ENCODE measurements around the gene PPP2R2B. TPM values are rescaled to one million over a fixed set of nuclear protein-coding genes. Genes with fewer than 3 reads are reported as not detected.
A peak's percentile ranks its signal among the peaks of the same experiment; 100 is the strongest.
"Not testable (repeated sequence)": the region's sequence is repeated elsewhere in the genome, so short reads cannot be mapped to it uniquely, and the experiment has no call there.

Gene PPP2R2B
- total RNA-seq, 1 donor from 2014 or later = 0.12 TPM

DNA sequence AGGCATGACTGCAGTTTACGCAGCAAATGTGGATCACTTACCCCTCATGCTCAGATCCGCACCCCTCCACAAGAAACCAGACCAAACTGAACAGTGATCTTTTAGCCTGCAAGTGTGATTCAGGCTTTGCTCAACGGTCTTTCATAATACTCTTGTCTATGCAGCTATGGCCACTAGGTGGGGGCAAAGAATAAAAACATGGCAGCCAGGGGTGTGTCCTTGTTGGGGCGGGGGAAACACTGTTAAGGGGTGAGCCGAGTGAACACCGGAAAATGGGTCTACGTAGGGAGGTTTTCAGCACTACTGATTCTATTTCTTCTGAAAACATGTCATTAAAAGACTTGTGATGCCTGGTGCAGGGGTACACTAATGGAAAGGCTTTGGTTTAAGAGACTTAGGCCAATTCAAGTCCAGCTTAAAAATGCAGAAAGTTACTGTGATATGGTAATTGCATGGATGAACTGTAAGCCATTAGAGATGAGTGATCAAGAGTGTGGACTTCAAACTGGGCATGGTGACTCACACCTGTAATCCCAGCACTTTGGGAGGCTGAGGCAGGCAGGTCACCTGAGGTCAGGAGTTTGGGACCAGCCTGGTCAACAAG, 312.7 kb downstream of the PPP2R2B start:
- no peak for DNase-seq (ENCODE audit: extremely low read depth, low read depth, low spot score)

DNA sequence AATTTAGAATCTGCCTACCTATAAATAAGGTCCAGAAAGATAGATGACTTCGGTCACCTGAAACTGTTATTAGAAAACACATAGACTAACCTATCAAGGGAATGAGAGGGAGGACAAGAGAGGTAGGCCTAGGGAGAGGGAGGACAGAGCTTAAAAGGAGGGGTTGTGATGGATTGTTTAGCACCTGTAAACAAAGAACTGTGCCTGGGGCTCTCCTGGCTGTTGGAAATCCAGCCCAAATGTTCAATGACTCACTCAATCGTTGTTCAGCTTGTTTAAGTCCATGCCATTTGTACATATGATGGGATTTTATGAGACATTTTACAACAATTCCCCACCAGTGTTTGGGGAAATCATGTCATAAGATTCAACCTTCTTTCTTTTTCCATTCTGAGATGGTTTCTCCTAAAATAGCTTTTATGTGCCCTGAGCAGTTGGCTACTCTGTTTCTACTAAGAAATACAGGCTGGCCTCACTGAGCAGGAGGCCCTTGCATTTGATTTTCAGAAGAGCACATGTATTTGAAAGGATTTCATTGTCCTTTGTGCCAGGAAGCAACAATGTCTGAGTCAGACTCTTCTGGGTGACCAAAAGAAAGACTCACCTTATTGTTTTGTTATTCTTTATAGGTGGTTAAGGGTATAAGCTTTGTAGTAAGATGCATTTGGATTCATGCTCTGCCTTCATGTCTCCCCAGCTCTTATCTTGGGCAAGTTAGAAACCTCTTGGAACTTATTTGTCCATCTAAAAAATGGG, 314.4 kb downstream of the PPP2R2B start:
- no peak for DNase-seq (ENCODE audit: extremely low read depth, low read depth, low spot score)

DNA sequence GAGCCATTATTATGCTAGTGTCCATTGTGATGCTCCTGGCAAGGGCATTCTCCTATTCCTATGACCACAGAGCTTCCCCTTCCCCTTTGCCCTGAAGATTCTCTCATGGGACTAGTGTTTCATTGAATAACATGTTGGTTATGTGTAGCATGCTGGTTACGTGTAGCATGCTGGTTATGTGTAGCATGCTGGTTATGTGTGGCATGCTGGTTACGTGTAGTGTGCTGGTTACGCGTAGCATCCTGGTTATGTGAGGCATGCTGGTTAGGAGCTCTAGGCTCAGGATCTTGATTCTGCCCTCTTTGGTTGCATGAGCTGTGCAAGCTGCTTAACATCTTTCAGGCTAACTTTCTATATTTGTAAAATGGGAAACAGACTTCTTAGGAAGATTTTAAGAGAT, 316.1 kb downstream of the PPP2R2B start:
- no peak for DNase-seq (ENCODE audit: extremely low read depth, low read depth, low spot score)

DNA sequence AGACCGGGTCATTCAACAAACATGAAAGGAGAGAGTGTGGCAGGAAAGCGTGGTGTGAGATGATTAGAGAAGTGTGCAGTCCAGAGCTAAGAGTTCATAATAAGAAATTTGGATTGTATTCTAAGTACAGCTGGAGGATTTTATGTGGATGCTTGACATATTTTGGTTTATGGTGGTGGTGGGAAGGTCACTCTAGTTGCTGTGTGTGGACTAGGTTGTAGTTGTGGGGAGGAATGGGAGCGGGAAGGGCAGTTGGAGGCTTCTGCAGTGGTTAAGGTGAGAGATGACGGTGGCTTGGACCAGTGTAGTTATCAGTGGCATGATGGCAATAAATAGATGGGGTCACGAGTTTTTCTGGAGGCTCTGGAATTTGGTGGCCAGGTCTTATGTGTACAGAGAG, 316.8 kb downstream of the PPP2R2B start:
- DNase-seq (ENCODE audit: extremely low read depth, low read depth, low spot score) = no peak

DNA sequence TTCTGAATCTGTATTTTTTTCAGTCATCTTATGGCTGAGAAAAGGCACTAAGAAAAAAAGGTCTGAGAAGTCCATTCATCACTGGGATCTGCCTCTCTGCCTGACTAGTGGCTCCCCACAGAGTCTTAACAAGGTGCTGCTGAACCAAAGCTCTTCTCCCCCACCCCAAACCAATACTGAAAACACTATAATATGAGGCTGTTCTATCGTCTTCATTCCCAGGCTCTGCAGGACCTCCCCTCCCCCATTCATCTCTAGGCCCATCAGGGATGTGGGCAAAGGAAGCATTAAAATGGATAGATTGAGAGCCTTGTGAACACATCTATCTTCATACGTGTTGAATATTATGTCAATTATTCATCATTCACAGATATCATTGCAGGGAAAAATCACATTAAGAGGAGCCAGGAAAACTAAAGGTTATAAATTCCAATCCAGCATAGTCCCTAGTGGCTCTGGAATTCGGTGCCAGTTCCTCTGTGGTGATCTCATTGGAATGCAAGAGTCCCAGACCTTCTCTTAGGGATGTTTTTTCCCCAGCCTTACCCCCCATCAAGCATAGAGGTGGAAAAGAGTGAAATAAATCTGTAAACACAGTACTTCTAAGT, 318.2 kb downstream of the PPP2R2B start:
- no peak for DNase-seq (ENCODE audit: extremely low read depth, low read depth, low spot score)

DNA sequence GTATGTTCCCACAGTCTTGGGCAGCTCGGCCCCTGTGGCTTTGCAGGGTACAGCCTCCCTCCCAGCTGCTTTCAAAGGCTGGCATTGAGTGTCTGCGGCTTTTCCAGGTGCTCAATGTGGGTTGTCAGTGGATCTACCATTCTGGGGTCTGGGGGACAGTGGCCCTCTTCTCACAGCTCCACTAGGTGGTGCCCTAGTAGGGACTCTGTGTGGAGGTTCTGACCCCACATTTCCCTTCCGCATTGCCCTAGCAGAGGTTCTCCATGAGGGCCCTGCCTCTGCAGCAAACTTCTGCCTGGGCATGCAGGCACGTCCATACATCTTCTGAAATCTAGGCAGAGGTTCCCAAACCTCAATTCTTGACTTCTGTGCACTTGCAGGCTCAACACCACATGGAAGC, 321.7 kb downstream of the PPP2R2B start:
- DNase-seq (ENCODE audit: extremely low read depth, low read depth, low spot score) = not testable (repeated sequence)

DNA sequence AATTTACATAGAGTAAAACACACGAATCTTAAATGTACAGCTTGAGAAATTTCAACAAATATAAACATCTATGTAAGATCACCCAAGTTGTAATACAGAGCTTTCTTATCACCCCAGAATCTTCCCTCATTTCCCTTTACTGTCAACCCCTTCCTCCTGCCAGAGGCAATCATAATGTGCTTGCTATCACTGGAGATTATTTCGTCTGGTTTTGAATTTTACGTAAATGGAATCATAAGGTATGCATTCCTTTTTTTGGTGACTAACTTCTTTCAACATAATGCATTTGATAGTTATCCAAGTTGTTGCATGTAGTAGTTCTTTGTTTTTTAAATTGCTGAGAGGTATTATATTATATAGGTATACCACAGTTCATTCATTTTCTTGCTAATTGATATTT, 325.1 kb downstream of the PPP2R2B start:
- no peak for DNase-seq (ENCODE audit: extremely low read depth, low read depth, low spot score)

DNA sequence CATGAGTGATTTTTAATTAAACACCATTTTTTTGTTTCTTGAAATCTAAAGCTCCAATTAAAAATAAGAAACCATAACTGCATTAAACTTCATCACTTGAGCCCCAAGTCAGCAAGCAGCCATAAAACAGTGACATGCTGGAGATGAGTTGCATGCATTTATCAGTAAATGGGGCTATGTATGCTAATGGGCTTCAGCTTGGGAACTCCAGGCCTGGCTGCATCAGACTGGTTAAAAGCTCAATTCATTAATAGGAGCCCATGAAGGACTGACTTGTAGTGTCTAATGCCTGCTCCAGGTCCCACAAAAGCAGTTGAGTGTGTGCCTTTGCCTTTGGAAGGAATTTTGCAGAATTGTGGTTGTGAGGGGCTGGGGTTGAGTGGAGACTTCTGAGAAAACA, 328.9 kb downstream of the PPP2R2B start:
- DNase-seq (ENCODE audit: extremely low read depth, low read depth, low spot score) = no peak

DNA sequence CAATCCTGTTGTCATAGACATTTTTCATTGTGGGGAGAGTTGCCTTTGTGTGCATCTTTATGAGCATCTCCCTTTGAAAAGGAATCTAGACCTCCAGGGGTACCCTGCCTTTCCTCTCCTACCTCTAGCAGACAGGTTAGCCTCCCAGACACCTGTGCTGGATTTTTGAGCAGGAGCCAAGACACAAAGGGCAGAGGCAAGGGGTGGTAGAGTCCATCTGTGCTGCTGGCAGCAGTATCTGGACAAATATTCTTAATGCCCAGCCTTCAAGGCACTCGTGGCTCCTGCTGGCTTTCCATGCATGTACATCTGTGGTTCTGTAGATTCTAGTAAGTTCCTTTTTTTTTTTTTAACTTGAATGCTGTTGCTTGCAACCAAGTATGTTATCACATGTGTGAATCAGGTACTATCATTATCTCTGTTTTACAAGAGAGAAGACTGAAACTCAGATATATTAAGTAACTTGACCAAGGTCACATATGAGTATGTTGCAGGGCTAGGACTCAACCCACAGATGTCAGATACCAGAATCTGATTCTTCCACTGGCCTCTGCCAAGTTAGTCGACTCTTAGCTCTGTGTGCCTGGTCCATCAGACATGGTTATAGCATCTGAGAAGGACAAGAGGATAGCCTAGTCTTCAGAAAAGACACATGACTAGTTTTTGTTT, 329.6 kb downstream of the PPP2R2B start:
- DNase-seq (ENCODE audit: extremely low read depth, low read depth, low spot score) = no peak

DNA sequence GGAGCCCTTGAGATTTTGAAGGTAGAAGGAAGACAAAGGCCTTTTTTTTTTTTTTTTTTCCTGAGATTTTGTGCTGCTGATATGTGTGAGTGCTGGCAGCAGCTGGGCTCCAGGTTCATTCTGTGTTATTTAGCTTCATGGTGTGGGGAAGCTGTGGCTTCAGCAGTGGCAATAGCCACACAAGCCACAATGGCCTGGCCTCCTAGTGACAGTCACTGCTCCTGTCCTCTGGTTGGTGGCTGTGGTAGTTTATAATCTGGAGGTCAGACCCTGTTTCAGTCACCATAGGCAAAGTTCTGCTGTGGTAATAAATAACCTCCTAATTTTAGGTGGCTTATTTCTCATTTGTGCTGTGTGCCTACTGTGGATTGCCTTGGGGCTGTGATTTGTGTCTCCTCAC, 334.3 kb downstream of the PPP2R2B start:
- DNase-seq (ENCODE audit: extremely low read depth, low read depth, low spot score) = no peak

DNA sequence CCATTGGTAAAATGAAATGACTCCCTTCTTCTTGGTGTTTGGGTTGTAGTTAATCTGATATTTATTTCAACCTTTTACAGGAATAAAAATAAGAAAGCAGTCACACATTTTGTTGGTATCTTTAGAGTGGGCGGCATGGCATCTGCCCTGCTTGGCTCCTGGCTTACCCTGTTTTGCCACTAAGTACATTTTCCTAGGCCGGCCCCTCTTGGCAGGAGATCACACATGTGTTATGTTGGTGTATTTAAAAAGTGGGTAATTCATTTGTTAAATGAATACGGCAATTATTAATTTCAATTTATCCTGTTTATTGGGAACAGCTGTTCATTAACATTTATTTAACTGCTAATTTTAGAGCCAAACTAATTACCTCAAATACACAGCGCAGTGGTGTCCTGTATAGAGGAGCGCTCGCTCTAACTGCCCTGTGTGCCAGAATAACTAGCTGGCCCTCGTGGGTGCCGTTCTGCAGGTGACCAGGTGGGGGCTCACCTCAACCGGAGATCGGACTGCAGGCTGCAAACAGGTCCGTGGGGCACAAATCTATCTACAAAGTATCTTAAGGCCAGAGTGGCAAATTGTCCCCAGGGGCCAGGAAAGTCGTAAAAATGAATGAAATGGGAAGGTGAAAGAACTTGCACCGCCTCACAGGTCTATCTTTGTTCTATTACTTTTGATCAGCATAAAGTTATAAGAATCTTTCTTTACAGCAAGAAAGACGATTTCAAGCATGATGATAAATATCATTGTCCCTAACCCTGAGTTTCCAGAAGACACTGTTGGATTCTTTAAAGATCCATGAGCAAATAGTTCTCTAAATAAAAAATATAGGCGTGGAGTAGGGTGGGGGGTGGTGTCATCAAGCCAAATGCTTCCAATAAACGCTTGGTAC, 336.4 kb downstream of the PPP2R2B start:
- DNase-seq (ENCODE audit: extremely low read depth, low read depth, low spot score) = peak; percentile 23

DNA sequence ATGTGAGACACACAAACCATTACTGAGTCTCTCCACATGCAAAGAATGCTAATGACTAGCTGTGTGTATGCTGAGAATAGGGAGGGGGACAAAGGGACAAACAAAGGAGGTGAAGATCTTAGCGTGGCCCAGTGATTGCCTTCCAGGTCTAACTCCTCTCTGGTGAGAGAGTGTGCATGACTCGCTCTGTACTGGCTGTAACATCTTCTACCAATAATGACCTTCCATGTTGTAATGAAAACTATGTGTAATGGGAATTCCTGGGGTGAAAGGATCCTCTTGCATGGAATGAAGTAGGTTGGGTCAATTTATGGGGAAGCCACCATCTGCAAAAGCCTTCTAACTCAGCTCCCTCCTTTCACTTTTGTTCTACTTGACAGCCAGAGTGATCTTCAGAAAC, 338.1 kb downstream of the PPP2R2B start:
- no peak for DNase-seq (ENCODE audit: extremely low read depth, low read depth, low spot score)

DNA sequence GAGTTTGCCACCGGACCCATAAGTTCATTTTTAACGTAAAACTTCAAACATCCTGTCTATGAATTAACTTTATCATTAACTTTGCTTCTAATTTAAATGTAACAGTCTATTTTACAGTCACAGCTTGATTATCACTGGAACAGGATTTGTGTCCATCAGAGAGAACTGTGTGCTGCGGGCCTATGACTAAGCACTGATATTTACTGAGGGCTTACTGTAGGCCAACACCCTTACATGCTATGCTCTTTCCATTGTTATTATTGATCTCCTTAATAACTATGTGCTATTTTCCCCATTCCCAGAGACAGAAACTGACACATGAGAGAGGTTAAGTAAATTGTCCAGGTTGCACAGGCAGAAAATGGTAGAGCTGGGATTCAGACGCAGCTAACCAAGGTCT, 338.6 kb downstream of the PPP2R2B start:
- DNase-seq (ENCODE audit: extremely low read depth, low read depth, low spot score) = no peak

DNA sequence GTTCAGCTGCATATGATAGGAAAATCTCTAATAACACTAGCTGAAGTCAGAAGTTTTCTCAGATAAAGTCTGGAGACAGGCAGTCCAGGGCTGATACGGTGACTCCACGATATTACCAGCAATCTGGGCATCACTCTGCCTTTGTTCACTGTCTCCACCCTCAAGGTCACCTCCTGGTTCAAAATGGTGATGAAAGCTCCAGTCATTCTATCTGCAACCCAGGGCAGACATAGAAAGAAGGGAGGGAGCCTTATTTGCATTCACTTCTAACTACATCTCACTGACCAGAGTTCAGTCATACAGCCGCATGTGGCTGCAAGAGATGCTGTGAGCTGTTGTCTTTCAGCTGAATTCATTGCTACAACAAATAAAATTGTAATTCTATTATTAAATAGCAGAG, 340.1 kb downstream of the PPP2R2B start:
- no peak for DNase-seq (ENCODE audit: extremely low read depth, low read depth, low spot score)

DNA sequence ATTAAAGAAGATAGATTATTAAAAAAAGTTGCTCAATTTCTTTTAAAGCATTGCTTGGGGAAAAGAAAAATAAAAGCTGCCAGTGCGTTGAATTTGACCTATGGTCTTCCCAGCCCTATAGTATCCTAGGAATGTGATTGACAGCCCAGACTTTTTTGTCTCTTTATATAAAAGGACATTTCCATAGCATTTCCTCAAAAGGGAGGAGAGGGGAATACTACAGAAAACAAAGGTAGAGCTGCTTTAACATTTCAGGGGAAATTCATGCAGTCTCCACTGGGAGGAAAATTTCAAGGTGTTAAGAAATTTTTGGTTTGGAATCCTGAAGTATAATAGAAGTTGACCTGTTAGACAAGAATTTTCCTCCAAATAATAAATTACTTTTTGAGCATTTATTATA, 344.7 kb downstream of the PPP2R2B start:
- no peak for DNase-seq (ENCODE audit: extremely low read depth, low read depth, low spot score)

DNA sequence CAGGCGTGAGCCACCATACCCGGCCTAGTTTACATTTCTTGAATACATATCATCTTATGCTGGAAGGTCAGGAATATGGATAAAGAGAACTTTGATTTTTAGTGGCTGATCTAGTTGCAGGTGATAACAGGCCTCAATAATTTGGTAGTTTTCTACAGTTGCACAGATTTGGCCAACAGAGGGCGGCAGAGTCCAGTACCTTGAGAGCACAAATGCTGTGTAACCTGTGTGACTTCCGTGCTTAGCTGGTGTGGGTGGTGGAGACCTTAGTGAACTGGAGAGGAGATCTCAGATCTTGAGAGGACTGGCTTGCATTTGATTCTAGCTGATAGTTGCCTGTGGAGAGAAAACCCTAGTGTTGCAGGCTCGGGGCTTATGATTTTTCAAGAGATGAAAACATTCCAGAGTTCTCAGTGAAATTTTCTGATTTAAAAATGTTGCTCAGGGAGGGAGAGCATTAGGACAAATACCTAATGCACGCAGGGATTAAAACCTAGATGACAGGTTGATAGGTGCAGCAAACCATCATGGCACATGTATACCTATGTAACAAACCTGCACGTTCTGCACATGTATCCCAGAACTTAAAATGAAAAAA, 345.2 kb downstream of the PPP2R2B start:
- DNase-seq (ENCODE audit: extremely low read depth, low read depth, low spot score) = peak; percentile 20
